ENCODE data around the gene GPR33. TPM values are rescaled to one million over a fixed set of nuclear protein-coding genes. Genes with fewer than 3 reads are reported as not detected.
A peak's percentile ranks its signal among the peaks of the same experiment; 100 is the strongest.

GPR33 gene
- total RNA-seq, 4 donors from 2014 or later, result 0.94 TPM; not detected in 3

- peak; percentile 93 to 98 for DNase-seq (ENCODE audit: low spot score in 2 of 2)
Measured at GRCh38 chr14:31456841-31457664, 30.8 kb downstream of the GPR33 start, which contains the start of gene DTD2. Gene DTD2 (minus strand): TSS chr14:31457506. CDS start chr14:31457393, 113 bp downstream.

DNA sequence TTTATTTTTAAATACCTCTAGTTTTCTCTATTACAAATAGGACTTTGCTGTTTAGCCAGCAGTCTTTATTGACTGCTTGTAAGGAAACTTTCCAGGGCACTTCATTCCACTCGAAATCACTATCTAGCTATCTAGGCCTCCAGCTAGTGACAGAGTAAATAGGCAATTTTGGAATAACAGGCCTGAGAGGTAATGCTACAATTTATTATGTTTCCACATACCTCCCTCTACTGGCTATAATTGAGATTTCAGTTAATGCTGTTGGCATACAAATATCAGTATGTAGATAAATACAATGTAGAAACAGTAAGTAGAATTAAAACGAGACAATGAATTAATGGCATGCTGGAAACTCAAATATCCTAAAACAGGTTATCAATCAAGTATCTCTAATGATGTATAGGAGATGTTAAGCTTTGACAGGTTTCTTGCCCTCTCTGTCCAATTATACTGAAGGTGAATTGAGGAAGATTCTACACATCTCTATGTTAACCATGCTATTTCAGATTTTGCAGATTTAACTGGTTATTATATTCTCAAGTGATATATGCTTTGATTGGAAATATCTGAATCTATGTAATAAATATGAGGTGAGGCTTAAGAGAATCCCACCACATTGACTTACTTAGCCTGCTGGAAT lies 37.7 kb downstream of the GPR33 start:
- TF ChIP-seq, protein P1, sequence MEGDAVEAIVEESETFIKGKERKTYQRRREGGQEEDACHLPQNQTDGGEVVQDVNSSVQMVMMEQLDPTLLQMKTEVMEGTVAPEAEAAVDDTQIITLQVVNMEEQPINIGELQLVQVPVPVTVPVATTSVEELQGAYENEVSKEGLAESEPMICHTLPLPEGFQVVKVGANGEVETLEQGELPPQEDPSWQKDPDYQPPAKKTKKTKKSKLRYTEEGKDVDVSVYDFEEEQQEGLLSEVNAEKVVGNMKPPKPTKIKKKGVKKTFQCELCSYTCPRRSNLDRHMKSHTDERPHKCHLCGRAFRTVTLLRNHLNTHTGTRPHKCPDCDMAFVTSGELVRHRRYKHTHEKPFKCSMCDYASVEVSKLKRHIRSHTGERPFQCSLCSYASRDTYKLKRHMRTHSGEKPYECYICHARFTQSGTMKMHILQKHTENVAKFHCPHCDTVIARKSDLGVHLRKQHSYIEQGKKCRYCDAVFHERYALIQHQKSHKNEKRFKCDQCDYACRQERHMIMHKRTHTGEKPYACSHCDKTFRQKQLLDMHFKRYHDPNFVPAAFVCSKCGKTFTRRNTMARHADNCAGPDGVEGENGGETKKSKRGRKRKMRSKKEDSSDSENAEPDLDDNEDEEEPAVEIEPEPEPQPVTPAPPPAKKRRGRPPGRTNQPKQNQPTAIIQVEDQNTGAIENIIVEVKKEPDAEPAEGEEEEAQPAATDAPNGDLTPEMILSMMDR (IDR thresholded peaks at IDR 0.05), result no peak
- no peak for TF ChIP-seq POLR2A (IDR thresholded peaks at IDR 0.05)
- 9 to 22% methylated on average over 2 of the region's 2 CpGs for WGBS, 2 donors
- no peak overlapping the region for H3K4me3 ChIP-seq (ENCODE audit: low read depth, poor library complexity, severe bottlenecking)
- no peak for DNase-seq (ENCODE audit: low spot score in 2 of 2)
- intact Hi-C loops (cut with DNase I; ENCODE audit: low total_unique reads), result no loop called here

More at GRCh38 chr14:31456841-31457664, 30.8 kb downstream of the GPR33 start, which contains the start of gene DTD2:
- intact Hi-C loops (cut with DNase I; ENCODE audit: low total_unique reads), result no loop called here
- H3K4me3 ChIP-seq (ENCODE audit: low read depth, poor library complexity, severe bottlenecking), result peak within 1 kb of the TSS; percentile 60
- 1% methylated on average over 42 to 57 of the region's 70 CpGs for WGBS, 2 donors
- no peak for TF ChIP-seq POLR2A (IDR thresholded peaks at IDR 0.05)
- TF ChIP-seq, protein P1 (IDR thresholded peaks at IDR 0.05), result peak in 1 of 3 donors; percentile 71

DNA sequence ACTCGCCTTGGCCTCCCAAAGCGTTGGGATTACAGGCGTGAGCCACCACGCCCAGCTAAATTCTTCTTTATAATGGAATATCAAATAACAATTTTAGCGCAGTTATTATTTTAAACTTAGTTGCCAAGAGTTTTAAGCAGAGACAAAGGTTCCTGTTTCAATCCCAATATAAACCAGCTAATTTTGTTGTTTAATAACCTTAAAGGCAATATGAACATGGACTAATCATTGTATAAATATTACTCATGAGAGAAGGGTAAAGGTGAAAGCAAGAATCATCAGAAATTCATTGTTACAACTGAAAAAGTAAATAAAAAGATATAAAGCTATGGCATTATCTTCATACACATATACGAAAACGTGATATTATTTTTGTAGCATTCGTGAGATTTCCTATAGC lies 38.7 kb downstream of the GPR33 start:
- intact Hi-C loops (cut with DNase I; ENCODE audit: low total_unique reads), result no loop called here
- 71 to 83% methylated on average over 8 of the region's 8 CpGs for WGBS, 2 donors
- no peak for TF ChIP-seq POLR2A (IDR thresholded peaks at IDR 0.05)
- TF ChIP-seq, protein P1 (IDR thresholded peaks at IDR 0.05), result no peak
- no peak overlapping the region for H3K4me3 ChIP-seq (ENCODE audit: low read depth, poor library complexity, severe bottlenecking)
- DNase-seq (ENCODE audit: low spot score in 2 of 2), result no peak

GRCh38 chr14:31445703-31446102 lies 42.1 kb downstream of the GPR33 start:
- intact Hi-C loops (cut with DNase I; ENCODE audit: low total_unique reads), result no loop called here
- no peak overlapping the region for H3K4me3 ChIP-seq (ENCODE audit: low read depth, poor library complexity, severe bottlenecking)
- WGBS, 2 donors, result 74 to 90% methylated on average over 1 of the region's 1 CpG
- DNase-seq (ENCODE audit: low spot score in 2 of 2), result no peak
- TF ChIP-seq POLR2A (IDR thresholded peaks at IDR 0.05), result no peak

DNA sequence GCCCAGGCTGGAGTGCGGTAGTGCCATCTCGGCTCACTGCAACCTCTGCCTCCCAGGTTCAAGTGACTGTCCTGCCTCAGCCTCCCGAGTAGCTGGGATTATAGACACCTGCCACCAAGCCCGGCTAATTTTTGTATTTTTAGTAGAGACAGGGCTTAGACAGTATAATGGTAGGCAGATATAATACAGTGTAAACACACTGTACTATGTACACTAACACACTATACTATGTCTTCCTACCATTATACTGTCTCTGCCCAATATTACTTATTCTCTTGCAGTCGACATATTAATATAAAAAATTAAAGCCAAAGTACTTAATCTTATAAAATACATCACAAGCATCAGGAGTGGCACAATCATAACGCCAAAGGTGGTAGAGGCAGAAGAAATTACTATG lies 45.6 kb downstream of the GPR33 start:
- TF ChIP-seq, protein P1 (IDR thresholded peaks at IDR 0.05), result no peak
- no peak for TF ChIP-seq POLR2A (IDR thresholded peaks at IDR 0.05)
- intact Hi-C loops (cut with DNase I; ENCODE audit: low total_unique reads), result no loop called here
- WGBS, 2 donors, result 89 to 92% methylated on average over 6 of the region's 6 CpGs
- DNase-seq (ENCODE audit: low spot score in 2 of 2), result no peak
- H3K4me3 ChIP-seq (ENCODE audit: low read depth, poor library complexity, severe bottlenecking), result no peak overlapping the region
